CD4-positive, alpha-beta T cell treated with Interleukin-17A for 4 hours (primary cell): ENCODE data around the gene GAP43.

Experiments used
- DNase-seq: peaks from one replicate; pipeline ENCODE4 v3.0.0-alpha.2; 2020; ENCODE audit warnings: mixed read lengths

Gene GAP43

DNA sequence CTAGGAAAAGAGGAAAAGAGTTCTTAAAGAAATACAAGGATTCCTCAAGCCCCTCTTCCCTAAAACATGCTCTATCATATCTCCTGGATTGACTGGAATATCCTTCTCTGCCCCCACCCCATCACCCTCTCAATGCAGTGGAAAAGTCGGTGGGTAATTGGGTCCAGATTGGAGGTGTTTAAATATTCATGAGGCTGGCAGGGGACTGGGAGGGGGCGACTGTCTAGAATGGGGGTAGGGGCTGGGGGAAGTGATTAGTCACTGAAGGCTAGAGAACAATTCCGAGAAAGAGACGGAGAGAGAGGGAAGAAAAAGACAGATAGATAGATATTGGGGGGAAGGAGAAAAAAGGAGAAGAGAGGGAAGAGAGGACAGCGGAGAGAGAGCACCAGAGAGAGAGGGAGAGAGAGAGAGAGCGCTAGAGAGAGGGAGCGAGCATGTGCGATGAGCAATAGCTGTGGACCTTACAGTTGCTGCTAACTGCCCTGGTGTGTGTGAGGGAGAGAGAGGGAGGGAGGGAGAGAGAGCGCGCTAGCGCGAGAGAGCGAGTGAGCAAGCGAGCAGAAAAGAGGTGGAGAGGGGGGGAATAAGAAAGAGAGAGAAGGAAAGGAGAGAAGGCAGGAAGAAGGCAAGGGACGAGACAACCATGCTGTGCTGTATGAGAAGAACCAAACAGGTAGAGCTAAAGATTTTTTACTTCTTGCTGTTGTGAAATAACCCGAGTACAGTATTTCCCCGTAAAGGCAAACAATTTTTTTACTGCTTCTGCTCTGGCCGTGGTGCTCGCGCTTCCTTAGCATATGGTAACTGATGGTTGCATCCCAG, at the start of gene GAP43:
GAP43 (plus strand) TSS at position 467 of the 825 bp plus-strand sequence; CDS start at position 647, 180 bp downstream.
- no peak for DNase-seq

GRCh38 chr3:115576325-115576875, 46.9 kb upstream of the GAP43 start:
- no peak for DNase-seq

GRCh38 chr3:115577000-115577399, 46.3 kb upstream of the GAP43 start:
- DNase-seq: no peak

DNA sequence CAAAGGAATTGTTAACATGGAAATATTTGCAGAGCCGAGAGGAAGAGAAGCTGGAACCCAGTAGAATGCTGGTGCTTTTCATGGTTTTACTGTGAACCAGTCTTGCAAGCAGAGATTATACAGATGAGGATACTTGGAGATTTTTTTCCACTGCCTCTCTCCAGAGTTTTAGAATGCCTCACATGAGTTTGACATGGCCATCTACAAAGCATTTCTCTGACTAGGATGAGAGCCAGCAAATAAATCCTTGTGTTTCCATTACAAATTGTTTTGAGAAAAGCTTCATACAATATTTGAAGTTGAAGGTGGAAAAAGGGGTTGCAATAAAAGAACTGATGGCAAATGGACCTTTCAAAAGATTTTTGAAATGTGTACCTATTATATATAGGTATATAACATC, 45.0 kb upstream of the GAP43 start:
- no peak for DNase-seq

DNA sequence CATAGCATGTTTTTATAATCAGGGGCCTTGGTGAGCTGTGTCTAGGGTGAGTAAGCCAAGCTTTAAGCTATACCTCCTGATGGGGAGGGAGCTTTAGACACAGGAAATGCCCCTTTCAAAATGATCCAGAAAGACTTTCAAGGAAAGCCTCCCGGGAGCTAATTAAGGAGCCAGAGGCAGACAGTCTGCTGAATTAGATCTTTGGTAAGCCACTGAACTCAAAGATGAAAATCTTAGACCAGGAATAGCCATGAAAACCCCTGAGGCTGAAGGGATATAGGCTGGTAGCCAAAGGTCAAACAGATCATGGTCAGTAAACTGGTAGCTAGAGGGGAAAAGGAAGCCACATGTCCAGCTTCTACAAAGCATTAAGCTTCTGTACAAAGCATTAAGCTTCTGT, 42.7 kb upstream of the GAP43 start:
- no peak for DNase-seq

- DNase-seq: no peak
Observed at GRCh38 chr3:115581362-115582135, 41.8 kb upstream of the GAP43 start.

- DNase-seq: no peak
Observed at GRCh38 chr3:115588201-115589115, 34.9 kb upstream of the GAP43 start.

DNA sequence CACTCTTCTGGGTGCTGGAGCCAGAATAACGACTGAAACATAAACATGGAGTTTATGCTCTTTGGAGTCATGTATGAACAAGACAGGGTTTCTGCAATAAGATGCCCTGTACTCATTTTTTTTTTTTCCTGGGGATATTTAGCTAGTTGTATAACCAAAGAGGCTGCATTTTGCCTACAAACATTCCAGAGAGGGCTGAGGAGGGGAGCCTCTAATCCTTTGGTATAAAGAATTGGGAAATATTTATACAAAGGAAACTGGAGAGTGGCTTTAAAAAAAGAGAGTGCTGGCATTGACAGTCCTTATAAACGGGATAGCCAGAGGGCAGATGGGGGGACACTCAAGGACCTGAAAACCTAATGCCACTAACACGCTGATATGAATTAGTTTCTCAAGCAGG, 32.4 kb upstream of the GAP43 start:
- DNase-seq: no peak

GRCh38 chr3:115595611-115596275, 27.6 kb upstream of the GAP43 start:
- DNase-seq: no peak

DNA sequence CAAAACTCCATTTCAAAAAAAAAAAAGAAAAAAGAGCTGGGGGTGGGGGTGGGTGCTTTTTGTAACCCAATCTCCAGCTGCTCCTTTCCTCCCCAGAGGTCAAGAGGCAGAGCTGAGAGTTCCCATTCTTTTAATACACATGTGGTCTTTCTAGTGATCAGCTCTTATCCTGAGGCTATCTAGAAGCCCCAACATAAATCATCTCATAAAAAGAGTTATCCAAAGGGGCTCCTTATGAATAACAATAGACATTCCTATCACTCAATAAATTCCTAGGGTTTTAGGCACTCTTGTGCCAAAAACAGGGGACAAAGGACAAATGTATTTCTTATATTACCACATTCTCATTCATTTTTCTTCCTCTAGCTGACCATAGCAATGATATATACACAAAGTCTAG, 25.1 kb upstream of the GAP43 start:
- DNase-seq: no peak

GRCh38 chr3:115602194-115602593, 21.1 kb upstream of the GAP43 start:
- DNase-seq: no peak

- no peak for DNase-seq
Observed at GRCh38 chr3:115611630-115612029, 11.7 kb upstream of the GAP43 start.

DNA sequence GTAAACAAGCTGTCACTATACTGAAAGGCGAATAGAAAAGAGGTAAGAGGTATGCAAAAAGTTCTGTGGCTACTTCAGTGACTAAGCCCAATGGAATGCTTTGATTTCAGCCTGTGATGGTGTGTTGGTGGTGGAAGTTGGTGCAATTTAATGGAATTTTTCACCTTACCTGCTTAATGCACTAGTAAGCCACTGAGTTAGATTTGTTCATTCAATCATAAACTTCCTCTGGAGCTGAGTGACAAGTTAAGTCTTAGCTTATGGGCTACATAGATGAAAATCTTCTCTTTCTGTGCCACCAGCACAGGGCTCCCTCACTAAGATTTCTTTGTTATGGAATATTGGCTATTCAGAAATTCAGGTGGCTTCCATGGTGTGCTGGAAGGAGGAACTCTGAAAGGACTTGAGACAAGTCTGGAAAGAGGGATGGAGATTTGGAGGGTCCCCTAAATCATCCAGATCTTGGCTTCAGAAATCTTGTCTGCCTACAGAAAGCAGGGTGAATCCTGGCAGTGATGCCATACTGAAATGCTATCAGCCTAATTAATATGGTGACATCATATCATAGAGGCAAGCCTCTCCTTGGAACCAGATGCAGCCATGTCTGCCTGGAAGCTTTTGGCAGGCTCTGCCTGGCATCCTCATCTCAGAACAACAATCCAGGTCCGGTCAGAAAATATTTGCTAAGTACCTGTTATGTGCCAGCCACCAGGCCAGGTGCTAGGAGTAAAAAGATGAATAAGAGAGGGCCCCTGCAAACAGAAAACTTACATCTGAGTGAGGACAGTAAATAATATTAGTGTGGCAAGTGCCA, 8.1 kb upstream of the GAP43 start:
- DNase-seq: no peak

DNA sequence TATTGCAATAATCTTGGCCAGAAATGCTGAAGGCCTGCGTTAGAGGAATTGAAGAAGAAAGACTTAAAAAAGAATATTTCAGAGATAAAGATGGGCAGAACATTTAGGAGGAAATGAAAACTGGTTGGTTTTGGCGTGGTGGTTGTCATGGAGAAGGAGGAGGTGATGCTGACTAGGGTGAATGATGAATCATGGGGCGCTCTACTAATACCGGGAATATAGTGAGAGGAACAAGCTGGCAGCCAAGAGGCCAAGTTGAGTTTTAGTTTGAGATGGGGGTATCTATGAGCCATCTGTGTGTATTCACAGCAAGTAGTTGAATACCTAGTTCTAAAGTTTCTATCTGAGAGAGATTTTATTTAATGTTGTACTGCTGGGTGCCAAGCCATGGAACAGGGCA, 6.8 kb upstream of the GAP43 start:
- no peak for DNase-seq

GRCh38 chr3:115617591-115617990, 5.7 kb upstream of the GAP43 start:
- no peak for DNase-seq

GRCh38 chr3:115624029-115624741, 875 bp downstream of the GAP43 start:
- DNase-seq: no peak

GRCh38 chr3:115624901-115625300, 1.6 kb downstream of the GAP43 start:
- DNase-seq: no peak

- DNase-seq: no peak
Observed at GRCh38 chr3:115626006-115626409, 2.7 kb downstream of the GAP43 start.

DNA sequence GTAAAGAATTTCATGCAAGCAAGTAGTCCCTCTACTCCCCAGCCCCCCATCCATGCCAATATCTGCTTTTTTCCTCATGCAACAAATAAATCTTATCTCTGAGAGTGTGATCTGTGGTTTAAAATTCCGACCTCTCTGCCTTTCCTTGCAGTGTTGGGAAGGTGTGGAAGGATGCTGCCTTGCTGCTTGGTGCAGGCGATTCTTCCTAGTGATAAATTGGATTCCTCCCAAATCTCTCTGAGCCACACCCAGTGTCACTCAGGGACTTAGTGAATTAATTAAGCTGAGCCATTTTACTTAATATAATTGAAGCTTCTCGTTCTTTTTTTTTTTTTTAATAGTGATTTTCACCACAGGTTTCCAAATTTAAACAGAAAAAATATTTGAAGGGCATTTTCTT, 3.4 kb downstream of the GAP43 start:
- no peak for DNase-seq
